GM18498 (cell line): ENCODE measurements around the gene TENM4.

Experiments
- ATAC-seq: cut with Tn5 transposase; IDR thresholded peaks from one replicate; pipeline ENCODE4 v1.9.1; 2021; ENCODE audit warnings: mild to moderate bottlenecking, moderate library complexity; ENCODE audit not compliant: unreplicated experiment

Gene TENM4

GRCh38 chr11:79309407-79309806 is 131.4 kb downstream of the TENM4 start:
- ATAC-seq, result no peak

GRCh38 chr11:79308429-79308828 is 132.4 kb downstream of the TENM4 start:
- no peak for ATAC-seq

GRCh38 chr11:79304599-79305212 is 136.1 kb downstream of the TENM4 start:
- no peak for ATAC-seq

- ATAC-seq, result no peak
Observed at GRCh38 chr11:79296141-79296540, 144.7 kb downstream of the TENM4 start.

- no peak for ATAC-seq
Observed at GRCh38 chr11:79294845-79295731, 145.7 kb downstream of the TENM4 start.

GRCh38 chr11:79291948-79292347 is 148.9 kb downstream of the TENM4 start:
- no peak for ATAC-seq

DNA sequence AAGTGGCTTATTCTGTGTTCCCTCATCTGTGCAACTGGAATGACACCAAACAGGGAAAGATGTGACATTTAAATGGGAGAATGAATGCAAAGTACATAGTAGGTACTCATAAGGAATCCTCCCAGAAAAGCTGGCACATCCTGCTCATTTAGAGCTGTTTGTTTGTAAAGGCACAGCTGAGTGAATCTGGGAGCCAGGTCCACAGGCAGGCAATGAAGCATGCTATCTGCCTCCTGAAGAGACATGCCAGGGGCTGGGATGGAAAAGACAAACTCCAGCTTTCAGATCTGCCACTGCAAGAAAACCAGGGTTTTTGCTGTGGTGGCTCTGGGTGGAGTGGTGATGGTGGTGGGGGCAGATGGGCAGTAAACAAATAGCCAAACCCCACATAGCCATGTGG is 150.1 kb downstream of the TENM4 start:
- no peak for ATAC-seq

- no peak for ATAC-seq
Observed at GRCh38 chr11:79287952-79288351, 152.9 kb downstream of the TENM4 start.

DNA sequence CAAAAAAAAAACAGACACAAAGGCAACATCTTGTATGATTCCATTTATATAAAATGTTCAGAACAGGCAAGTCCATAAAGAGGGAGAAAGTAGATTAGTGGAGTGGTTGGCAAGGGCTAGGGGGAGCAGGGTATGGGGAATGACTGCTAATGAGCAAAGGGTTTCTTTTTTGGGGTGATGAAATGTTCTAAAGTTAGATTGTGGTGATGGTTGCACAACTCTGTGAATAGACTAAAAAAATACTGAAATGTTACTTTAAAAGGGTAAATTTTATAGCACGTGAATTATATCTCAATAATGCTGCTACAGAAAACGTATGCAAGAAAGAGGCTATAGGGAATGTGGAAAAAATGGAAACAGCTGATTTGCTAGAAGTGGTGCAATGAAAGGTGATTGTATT is 155.1 kb downstream of the TENM4 start:
- no peak for ATAC-seq

DNA sequence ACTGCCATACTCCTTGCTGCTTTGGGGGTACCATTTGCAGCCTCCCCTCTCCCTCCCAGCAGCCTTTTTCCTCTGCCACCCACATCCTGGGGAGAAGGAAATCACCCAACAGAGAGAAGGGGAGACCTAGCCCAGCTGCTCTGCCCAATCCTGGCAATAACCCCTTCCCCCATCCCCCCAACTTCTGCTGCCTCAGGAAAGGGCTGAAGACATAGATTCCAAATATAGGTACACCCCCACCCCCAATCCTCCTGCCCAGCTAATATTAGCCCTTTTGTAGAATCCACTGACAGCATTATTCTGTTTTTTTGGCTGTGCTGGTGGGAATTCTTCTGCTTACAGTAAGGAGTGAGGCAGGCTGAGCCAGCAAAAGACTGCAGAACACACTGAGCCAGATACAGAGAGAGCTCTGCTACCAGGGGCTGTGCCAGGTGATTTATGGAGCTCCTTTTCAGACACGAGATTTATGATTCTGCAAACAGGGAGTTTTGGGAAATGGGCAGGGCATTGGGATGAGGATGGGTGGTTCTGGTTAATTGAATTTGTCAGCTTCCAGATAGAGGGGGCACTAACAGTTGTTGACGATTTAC is 164.0 kb downstream of the TENM4 start:
- no peak for ATAC-seq

DNA sequence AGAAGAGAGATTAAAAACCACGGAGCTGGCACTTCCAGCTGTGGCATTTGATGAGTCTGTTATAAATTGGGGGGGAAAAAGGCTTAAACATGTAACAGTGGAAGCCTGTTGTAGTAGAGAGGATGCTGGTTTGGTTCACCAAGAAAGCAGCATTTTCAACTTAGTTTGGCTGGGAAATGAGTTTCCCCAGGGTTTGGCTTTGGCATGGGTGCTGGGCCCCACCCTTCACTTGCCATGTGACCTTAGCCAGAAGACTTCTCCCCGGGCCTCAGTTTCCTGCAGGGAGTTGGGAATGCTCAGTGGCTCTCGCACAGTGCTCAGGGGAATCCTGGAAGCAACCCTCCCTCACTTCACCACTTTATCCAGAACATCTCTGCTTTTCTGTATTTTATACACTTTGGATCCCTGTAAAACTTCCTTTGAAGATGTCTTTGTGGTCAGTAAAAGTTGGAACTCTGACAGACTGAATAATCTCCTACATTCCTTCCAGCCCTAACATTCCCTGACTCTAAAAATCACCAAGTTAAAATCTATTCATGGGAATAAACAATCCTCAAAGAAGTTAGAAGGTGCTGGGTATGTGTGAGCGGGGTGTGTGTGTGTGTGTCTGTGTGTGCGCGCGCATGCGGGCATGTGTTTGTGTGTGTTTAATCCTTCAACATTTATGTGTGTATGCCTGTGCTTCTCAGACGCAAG is 166.0 kb downstream of the TENM4 start:
- ATAC-seq, result no peak

GRCh38 chr11:79273781-79274180 is 167.0 kb downstream of the TENM4 start:
- no peak for ATAC-seq

GRCh38 chr11:79269611-79270307 is 171.1 kb downstream of the TENM4 start:
- no peak for ATAC-seq

DNA sequence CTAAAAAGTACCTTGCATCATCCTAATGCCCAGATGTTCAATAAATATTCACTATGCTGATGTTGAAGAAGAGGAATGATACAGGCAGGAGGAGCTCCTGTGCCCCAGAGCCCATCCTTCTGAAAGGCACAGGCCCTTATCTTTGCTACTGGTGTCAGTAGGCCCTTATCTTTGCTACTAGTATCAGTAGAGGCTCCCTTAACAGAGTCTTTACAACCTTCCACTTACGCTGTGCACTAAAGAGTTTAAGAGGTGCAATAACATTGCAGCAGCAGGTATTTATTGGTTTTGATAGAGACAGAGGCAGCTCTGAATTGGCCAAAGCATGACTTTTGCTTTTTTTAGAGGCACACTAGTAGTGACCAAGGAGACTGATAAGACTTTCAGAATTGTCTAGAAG is 174.4 kb downstream of the TENM4 start:
- ATAC-seq, result no peak

GRCh38 chr11:79265756-79266322 is 175.0 kb downstream of the TENM4 start:
- ATAC-seq, result no peak

DNA sequence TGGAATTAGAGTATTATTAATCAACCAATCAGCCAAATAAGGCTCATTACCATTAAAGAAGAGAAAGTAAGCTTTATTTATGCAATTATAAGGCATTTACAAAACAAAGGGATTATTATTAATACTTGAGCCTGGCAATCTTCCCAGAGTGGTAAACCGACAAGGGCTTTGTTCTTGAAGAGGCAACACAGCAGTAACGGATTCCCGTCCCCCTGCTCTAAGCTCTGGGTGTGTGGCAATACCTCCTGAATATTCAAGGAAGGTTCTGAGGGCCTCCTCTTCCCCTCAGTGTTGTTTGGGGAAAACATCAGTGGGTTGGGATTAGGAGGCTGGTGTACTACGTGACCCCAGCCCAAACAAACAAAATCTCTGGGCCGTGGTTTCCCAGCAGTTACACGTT is 176.5 kb downstream of the TENM4 start:
- ATAC-seq, result no peak

GRCh38 chr11:79263001-79263400 is 177.8 kb downstream of the TENM4 start:
- ATAC-seq, result no peak

DNA sequence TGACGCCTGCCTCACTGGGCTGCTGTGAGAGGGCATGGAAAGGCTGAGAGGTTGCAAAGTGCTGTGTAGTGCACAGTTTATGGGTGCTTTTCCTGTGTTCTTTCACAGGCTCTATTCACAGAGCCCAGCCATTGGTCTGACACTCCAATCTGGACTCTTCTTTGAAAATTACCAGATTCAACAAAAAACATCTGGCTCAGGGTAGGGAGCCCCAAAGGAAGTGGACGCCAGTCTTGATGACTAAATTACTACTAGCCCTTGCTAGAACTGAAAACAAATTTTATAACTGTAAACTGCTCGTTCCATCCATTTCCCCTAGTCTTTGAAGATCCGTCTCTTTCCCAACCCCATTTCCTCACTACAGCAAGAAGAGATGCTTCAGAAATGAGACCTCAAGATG is 178.6 kb downstream of the TENM4 start:
- no peak for ATAC-seq

GRCh38 chr11:79261684-79262083 is 179.1 kb downstream of the TENM4 start:
- no peak for ATAC-seq

DNA sequence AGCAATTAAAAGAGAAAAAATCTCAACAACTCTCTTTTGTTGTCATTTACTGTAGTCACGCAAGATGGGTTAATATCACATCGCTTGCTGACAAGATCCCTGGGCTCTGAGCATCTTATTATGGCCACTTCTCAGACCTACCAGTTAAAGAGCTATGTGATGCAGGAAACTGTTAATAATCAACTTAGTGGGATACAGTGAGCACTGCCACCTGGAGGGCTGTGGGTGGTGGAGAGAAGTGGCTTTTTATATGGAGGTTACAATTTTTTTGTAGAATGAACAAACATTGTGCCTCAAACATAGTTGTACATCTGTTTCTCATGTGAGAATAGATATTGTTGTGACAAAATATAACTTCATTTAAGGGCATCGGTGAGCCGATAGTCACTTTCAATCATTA is 181.0 kb downstream of the TENM4 start:
- ATAC-seq, result no peak

DNA sequence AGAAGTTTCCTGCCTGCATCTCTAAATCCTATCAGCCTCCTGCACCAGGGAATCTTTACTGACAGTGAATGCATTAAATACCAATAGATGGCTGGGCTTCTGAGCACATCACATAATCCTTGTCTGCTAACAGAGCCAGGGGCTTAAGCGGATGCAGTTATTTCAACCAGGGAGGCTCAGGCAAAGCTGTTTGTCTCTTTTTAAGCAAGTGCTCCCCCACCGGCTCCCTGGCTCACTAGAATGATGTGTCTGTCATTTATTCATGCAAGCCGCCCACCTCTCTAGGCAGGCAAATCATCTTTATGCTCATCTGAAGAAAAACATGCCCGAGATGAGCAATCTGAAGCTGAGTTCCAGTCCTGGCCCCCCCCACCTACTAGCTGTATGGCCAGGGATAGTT is 182.3 kb downstream of the TENM4 start:
- no peak for ATAC-seq
